Measurements from ENCODE around the gene LMO1.

Gene LMO1

GRCh38 chr11:8287703-8288102, 24.0 kb upstream of the LMO1 start:
- Histone ChIP-seq H3K27me3 (ENCODE audit: control insufficient read depth, insufficient read depth, low read length) (peaks cover 11% of the 10 kb centered on the region), H3K9me3 (ENCODE audit: control insufficient read depth, insufficient read depth, low read length) (no peaks in the 10 kb centered on the region), H3K36me3 (ENCODE audit: control insufficient read depth, insufficient read depth, low read length) (no peaks in the 10 kb centered on the region), H3K27ac (ENCODE audit: low read depth, low read length) (no peak overlapping the region), H3K4me1 (ENCODE audit: control insufficient read depth, insufficient read depth, low read length) (peaks cover 17% of the 10 kb centered on the region), H3K4me3 (ENCODE audit: low read depth, low read length) (no peak overlapping the region), H3K9ac (ENCODE audit: low read depth, low read length) (no peak overlapping the region)

GRCh38 chr11:8287297-8287696, 23.6 kb upstream of the LMO1 start:
- H3K27me3 ChIP-seq (ENCODE audit: control insufficient read depth, insufficient read depth, low read length): peaks cover 15% of the 10 kb centered on the region
- H3K4me3 ChIP-seq (ENCODE audit: low read depth, low read length): no peak overlapping the region
- H3K36me3 ChIP-seq (ENCODE audit: control insufficient read depth, insufficient read depth, low read length): no peaks in the 10 kb centered on the region
- no peak overlapping the region for H3K27ac ChIP-seq (ENCODE audit: low read depth, low read length)
- no peaks in the 10 kb centered on the region for H3K9me3 ChIP-seq (ENCODE audit: control insufficient read depth, insufficient read depth, low read length)
- peaks cover 21% of the 10 kb centered on the region for H3K4me1 ChIP-seq (ENCODE audit: control insufficient read depth, insufficient read depth, low read length)
- no peak overlapping the region for H3K9ac ChIP-seq (ENCODE audit: low read depth, low read length)

DNA sequence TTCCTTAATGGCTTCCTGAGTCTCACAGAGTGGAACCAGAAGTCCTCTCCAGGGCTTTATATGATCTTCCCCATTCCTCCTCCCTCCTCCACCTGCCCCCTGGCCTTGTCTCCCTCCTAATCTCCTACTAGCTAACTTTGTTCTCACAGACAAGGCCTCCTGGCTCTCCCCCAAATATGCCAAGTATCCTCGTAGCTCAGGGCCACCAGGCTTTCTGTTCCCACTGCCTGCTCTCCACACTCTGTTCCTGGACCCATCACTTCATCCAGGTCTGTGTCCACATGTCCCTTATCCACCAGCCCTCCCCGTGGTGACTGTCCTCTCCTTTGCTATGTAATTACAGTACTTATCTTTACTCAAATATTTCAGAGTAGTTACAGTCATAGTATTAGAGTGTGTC, 23.2 kb upstream of the LMO1 start:
- Histone ChIP-seq H3K27me3 (ENCODE audit: control insufficient read depth, insufficient read depth, low read length) (peaks cover 19% of the 10 kb centered on the region), H3K4me1 (ENCODE audit: control insufficient read depth, insufficient read depth, low read length) (peaks cover 25% of the 10 kb centered on the region), H3K9me3 (ENCODE audit: control insufficient read depth, insufficient read depth, low read length) (no peaks in the 10 kb centered on the region), H3K9ac (ENCODE audit: low read depth, low read length) (no peak overlapping the region), H3K4me3 (ENCODE audit: low read depth, low read length) (no peak overlapping the region), H3K27ac (ENCODE audit: low read depth, low read length) (no peak overlapping the region), H3K36me3 (ENCODE audit: control insufficient read depth, insufficient read depth, low read length) (no peaks in the 10 kb centered on the region)

DNA sequence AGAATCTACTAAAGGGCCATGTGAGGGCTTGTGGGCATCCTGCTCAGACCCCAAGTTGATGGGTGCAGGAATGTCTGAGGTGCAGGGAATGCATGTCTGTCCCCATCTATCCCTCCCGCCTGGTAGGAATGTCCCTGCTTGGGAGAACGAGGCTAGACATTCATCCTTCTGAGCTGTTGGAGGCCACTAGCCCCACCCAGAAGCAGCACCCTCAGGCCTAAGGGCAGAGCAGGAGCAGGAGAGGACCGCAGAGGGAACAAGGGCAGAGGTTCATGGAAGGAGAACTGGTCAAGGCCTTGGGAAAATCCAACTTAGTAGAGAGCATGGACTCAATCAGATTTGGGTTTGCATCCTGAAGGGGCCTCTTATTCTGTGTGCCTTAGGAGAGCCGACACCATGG, 22.1 kb upstream of the LMO1 start:
- H3K9me3 ChIP-seq (ENCODE audit: control insufficient read depth, insufficient read depth, low read length): no peaks in the 10 kb centered on the region
- peaks cover 29% of the 10 kb centered on the region for H3K27me3 ChIP-seq (ENCODE audit: control insufficient read depth, insufficient read depth, low read length)
- no peak overlapping the region for H3K9ac ChIP-seq (ENCODE audit: low read depth, low read length)
- H3K27ac ChIP-seq (ENCODE audit: low read depth, low read length): no peak overlapping the region
- H3K4me3 ChIP-seq (ENCODE audit: low read depth, low read length): no peak overlapping the region
- H3K36me3 ChIP-seq (ENCODE audit: control insufficient read depth, insufficient read depth, low read length): no peaks in the 10 kb centered on the region
- H3K4me1 ChIP-seq (ENCODE audit: control insufficient read depth, insufficient read depth, low read length): peaks cover 25% of the 10 kb centered on the region

DNA sequence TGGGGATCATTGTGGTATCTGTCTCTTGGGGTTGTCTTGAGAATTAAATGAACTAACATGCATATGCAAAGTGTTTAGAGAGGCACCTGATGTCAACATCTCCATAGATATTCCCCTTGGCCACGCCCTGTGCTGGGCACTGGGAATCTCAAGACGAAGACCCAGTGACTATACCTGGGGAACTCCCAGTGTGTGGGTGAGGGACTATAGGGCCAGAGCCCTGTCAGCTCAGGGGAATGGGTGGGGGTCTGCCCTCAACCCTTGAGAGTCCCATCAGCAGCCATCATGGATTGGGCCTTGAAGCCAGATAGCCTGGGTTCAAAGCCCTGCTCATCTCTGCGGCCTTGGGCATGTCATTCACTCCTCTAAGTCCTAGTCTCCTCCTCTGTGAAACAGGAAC, 21.6 kb upstream of the LMO1 start:
- peaks cover 29% of the 10 kb centered on the region for H3K27me3 ChIP-seq (ENCODE audit: control insufficient read depth, insufficient read depth, low read length)
- H3K9ac ChIP-seq (ENCODE audit: low read depth, low read length): no peak overlapping the region
- no peak overlapping the region for H3K27ac ChIP-seq (ENCODE audit: low read depth, low read length)
- no peaks in the 10 kb centered on the region for H3K36me3 ChIP-seq (ENCODE audit: control insufficient read depth, insufficient read depth, low read length)
- no peaks in the 10 kb centered on the region for H3K9me3 ChIP-seq (ENCODE audit: control insufficient read depth, insufficient read depth, low read length)
- H3K4me1 ChIP-seq (ENCODE audit: control insufficient read depth, insufficient read depth, low read length): peaks cover 25% of the 10 kb centered on the region
- H3K4me3 ChIP-seq (ENCODE audit: low read depth, low read length): no peak overlapping the region

GRCh38 chr11:8283465-8284230, 20.0 kb upstream of the LMO1 start:
- Histone ChIP-seq H3K36me3 (ENCODE audit: control insufficient read depth, insufficient read depth, low read length) (no peaks in the 10 kb centered on the region), H3K27ac (ENCODE audit: low read depth, low read length) (no peak overlapping the region), H3K4me3 (ENCODE audit: low read depth, low read length) (peak overlapping the region; percentile 71), H3K9me3 (ENCODE audit: control insufficient read depth, insufficient read depth, low read length) (no peaks in the 10 kb centered on the region), H3K4me1 (ENCODE audit: control insufficient read depth, insufficient read depth, low read length) (peaks cover 19% of the 10 kb centered on the region), H3K27me3 (ENCODE audit: control insufficient read depth, insufficient read depth, low read length) (peaks cover 29% of the 10 kb centered on the region), H3K9ac (ENCODE audit: low read depth, low read length) (no peak overlapping the region)

GRCh38 chr11:8283100-8283464, 19.4 kb upstream of the LMO1 start:
- Histone ChIP-seq H3K4me1 (ENCODE audit: control insufficient read depth, insufficient read depth, low read length) (peaks cover 19% of the 10 kb centered on the region), H3K9me3 (ENCODE audit: control insufficient read depth, insufficient read depth, low read length) (no peaks in the 10 kb centered on the region), H3K9ac (ENCODE audit: low read depth, low read length) (no peak overlapping the region)

GRCh38 chr11:8282631-8283030, 19.0 kb upstream of the LMO1 start:
- Histone ChIP-seq H3K4me1 (ENCODE audit: control insufficient read depth, insufficient read depth, low read length) (peaks cover 19% of the 10 kb centered on the region), H3K4me3 (ENCODE audit: low read depth, low read length) (peak overlapping the region; percentile 71), H3K27me3 (ENCODE audit: control insufficient read depth, insufficient read depth, low read length) (peaks cover 30% of the 10 kb centered on the region), H3K36me3 (ENCODE audit: control insufficient read depth, insufficient read depth, low read length) (no peaks in the 10 kb centered on the region), H3K9me3 (ENCODE audit: control insufficient read depth, insufficient read depth, low read length) (no peaks in the 10 kb centered on the region), H3K9ac (ENCODE audit: low read depth, low read length) (no peak overlapping the region), H3K27ac (ENCODE audit: low read depth, low read length) (no peak overlapping the region)

More at GRCh38 chr11:8283100-8283464, 19.4 kb upstream of the LMO1 start:
- peak overlapping the region; percentile 71 for H3K4me3 ChIP-seq (ENCODE audit: low read depth, low read length)
- no peaks in the 10 kb centered on the region for H3K36me3 ChIP-seq (ENCODE audit: control insufficient read depth, insufficient read depth, low read length)
- H3K27me3 ChIP-seq (ENCODE audit: control insufficient read depth, insufficient read depth, low read length): peaks cover 29% of the 10 kb centered on the region
- no peak overlapping the region for H3K27ac ChIP-seq (ENCODE audit: low read depth, low read length)

DNA sequence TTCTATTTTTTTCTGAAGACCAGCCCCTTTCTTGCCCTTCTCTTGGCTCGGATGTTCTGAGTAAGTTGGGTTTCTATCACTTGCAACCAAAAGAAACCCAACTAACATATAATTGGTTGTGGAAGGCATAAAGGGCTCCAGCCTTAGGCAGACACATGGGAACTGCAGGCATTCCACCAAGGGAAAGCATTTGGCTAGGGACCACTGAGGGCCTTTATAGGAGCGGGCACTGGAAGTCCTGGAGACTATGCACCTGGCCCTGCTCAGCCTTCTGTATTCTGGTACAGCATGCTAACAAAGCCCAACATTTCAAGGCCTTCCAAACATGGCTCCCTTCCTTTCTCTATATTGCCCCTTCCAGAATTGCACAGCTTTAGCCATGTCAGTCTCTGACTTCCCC, 17.6 kb upstream of the LMO1 start:
- H3K9ac ChIP-seq (ENCODE audit: low read depth, low read length): no peak overlapping the region
- H3K27me3 ChIP-seq (ENCODE audit: control insufficient read depth, insufficient read depth, low read length): peaks cover 35% of the 10 kb centered on the region
- no peaks in the 10 kb centered on the region for H3K36me3 ChIP-seq (ENCODE audit: control insufficient read depth, insufficient read depth, low read length)
- no peaks in the 10 kb centered on the region for H3K9me3 ChIP-seq (ENCODE audit: control insufficient read depth, insufficient read depth, low read length)
- peaks cover 19% of the 10 kb centered on the region for H3K4me1 ChIP-seq (ENCODE audit: control insufficient read depth, insufficient read depth, low read length)
- H3K27ac ChIP-seq (ENCODE audit: low read depth, low read length): no peak overlapping the region
- no peak overlapping the region for H3K4me3 ChIP-seq (ENCODE audit: low read depth, low read length)

GRCh38 chr11:8277691-8278090, 14.0 kb upstream of the LMO1 start:
- Histone ChIP-seq H3K27me3 (ENCODE audit: control insufficient read depth, insufficient read depth, low read length) (peaks cover 24% of the 10 kb centered on the region), H3K36me3 (ENCODE audit: control insufficient read depth, insufficient read depth, low read length) (no peaks in the 10 kb centered on the region), H3K9ac (ENCODE audit: low read depth, low read length) (no peak overlapping the region), H3K4me3 (ENCODE audit: low read depth, low read length) (no peak overlapping the region), H3K27ac (ENCODE audit: low read depth, low read length) (no peak overlapping the region), H3K9me3 (ENCODE audit: control insufficient read depth, insufficient read depth, low read length) (no peaks in the 10 kb centered on the region), H3K4me1 (ENCODE audit: control insufficient read depth, insufficient read depth, low read length) (peaks cover 8% of the 10 kb centered on the region)

DNA sequence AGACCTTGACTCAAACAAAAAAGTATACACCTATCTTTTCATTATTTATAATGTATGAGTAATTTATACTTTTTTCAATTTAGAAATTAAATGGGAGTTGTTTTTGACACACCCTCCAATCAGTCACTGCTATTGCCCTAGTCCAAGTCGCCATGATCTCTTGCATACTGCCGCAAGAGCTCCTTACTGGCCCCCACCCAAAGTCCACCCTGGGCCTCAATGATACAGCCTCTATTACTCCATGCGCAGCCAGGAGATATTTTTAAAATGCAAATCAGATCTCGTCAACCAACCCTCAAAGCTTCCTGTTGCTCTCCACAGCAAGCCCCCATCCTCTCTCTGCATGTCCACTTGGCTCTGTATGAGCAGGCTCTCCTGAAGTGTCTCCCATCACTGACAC, 12.8 kb upstream of the LMO1 start:
- Histone ChIP-seq H3K9ac (ENCODE audit: low read depth, low read length) (no peak overlapping the region), H3K9me3 (ENCODE audit: control insufficient read depth, insufficient read depth, low read length) (no peaks in the 10 kb centered on the region), H3K4me1 (ENCODE audit: control insufficient read depth, insufficient read depth, low read length) (no peaks in the 10 kb centered on the region; the same call in 1 of the 2 replicates), H3K27me3 (ENCODE audit: control insufficient read depth, insufficient read depth, low read length) (peaks cover 15% of the 10 kb centered on the region; the same call in 1 of the 2 replicates), H3K36me3 (ENCODE audit: control insufficient read depth, insufficient read depth, low read length) (no peaks in the 10 kb centered on the region), H3K4me3 (ENCODE audit: low read depth, low read length) (no peak overlapping the region), H3K27ac (ENCODE audit: low read depth, low read length) (no peak overlapping the region)

Measured in HUES48 (cell line).